Stimulated activated CD8-positive, alpha-beta memory T cell treated with anti-CD3 and anti-CD28 coated beads, Interleukin-12 subunit alpha, Interleukin-12 subunit beta, amount 100 ng/mL, for 24 hours (primary cell): ENCODE data around the gene TMEM185B.
"Not testable (repeated sequence)": the region's sequence is repeated elsewhere in the genome, so short reads cannot be mapped to it uniquely, and the experiment has no call there.

ENCODE experiments used
- DNase-seq: peaks from one replicate; pipeline ENCODE4 v3.0.0-alpha.2; 2020; ENCODE audit errors: extremely low read depth

The TMEM185B gene

GRCh38 chr2:120251880-120252224, 28.7 kb upstream of the TMEM185B start:
- DNase-seq: no peak

- DNase-seq: no peak
Observed at GRCh38 chr2:120251078-120251477, 27.9 kb upstream of the TMEM185B start.

GRCh38 chr2:120250640-120251039, 27.4 kb upstream of the TMEM185B start:
- no peak for DNase-seq

GRCh38 chr2:120247851-120248250, 24.7 kb upstream of the TMEM185B start:
- no peak for DNase-seq

- no peak for DNase-seq
Observed at GRCh38 chr2:120246546-120247300, 23.5 kb upstream of the TMEM185B start.

- DNase-seq: no peak
Observed at GRCh38 chr2:120245520-120246332, 22.5 kb upstream of the TMEM185B start.

- no peak for DNase-seq
Observed at GRCh38 chr2:120244656-120245519, 21.7 kb upstream of the TMEM185B start.

GRCh38 chr2:120243875-120244553, 20.8 kb upstream of the TMEM185B start:
- DNase-seq: no peak

GRCh38 chr2:120243211-120243610, 20.0 kb upstream of the TMEM185B start:
- no peak for DNase-seq

GRCh38 chr2:120241684-120242083, 18.5 kb upstream of the TMEM185B start:
- DNase-seq: no peak

GRCh38 chr2:120240901-120241429, 17.8 kb upstream of the TMEM185B start:
- DNase-seq: no peak

GRCh38 chr2:120239488-120240287, 16.5 kb upstream of the TMEM185B start:
- DNase-seq: no peak

- no peak for DNase-seq
Observed at GRCh38 chr2:120238728-120239487, 15.7 kb upstream of the TMEM185B start.

GRCh38 chr2:120237491-120237902, 14.3 kb upstream of the TMEM185B start:
- no peak for DNase-seq

- DNase-seq: no peak
Observed at GRCh38 chr2:120236791-120237190, 13.6 kb upstream of the TMEM185B start.

- DNase-seq: no peak
Observed at GRCh38 chr2:120236316-120236715, 13.1 kb upstream of the TMEM185B start.

- DNase-seq: no peak
Observed at GRCh38 chr2:120235681-120236080, 12.5 kb upstream of the TMEM185B start.

- DNase-seq: not testable (repeated sequence)
Observed at GRCh38 chr2:120235158-120235557, 12.0 kb upstream of the TMEM185B start.

- no peak for DNase-seq
Observed at GRCh38 chr2:120233292-120233691, 10.1 kb upstream of the TMEM185B start.
